NT2/D1 (cell line): Measurements from ENCODE around the gene SETD9.

Source experiments
- SUZ12 ChIP-seq: IDR thresholded peaks from 2 replicates; pipeline ENCODE4 v1.6.1; 2011; ENCODE audit not compliant: insufficient read length, insufficient read depth; ENCODE audit errors: extremely low read depth
- ZNF274 ChIP-seq: IDR thresholded peaks from 2 replicates; pipeline ENCODE4 v1.6.1; 2011; ENCODE audit warnings: mild to moderate bottlenecking, low read depth, low read length

GRCh38 chr5:56918054-56918453, 8.7 kb downstream of the SETD9 start:
- TF ChIP-seq SUZ12 (no peak), ZNF274 (no peak)
